GM21390 (cell line): ENCODE results near the gene RTRAF.

Source experiments
- ATAC-seq: cut with Tn5 transposase; IDR thresholded peaks from one replicate; pipeline ENCODE4 v1.9.1; 2021; ENCODE audit not compliant: unreplicated experiment

Gene RTRAF

GRCh38 chr14:52048641-52049204 lies 59.4 kb downstream of the RTRAF start:
- no peak for ATAC-seq

GRCh38 chr14:52049271-52049670 lies 59.9 kb downstream of the RTRAF start:
- ATAC-seq = no peak

GRCh38 chr14:52049721-52050588 lies 60.6 kb downstream of the RTRAF start:
- no peak for ATAC-seq

- ATAC-seq = no peak
Observed at GRCh38 chr14:52051251-52051650, 61.9 kb downstream of the RTRAF start.

- ATAC-seq = no peak
Observed at GRCh38 chr14:52051871-52052270, 62.5 kb downstream of the RTRAF start.

GRCh38 chr14:52052288-52052943 lies 63.1 kb downstream of the RTRAF start:
- ATAC-seq = no peak

- no peak for ATAC-seq
Observed at GRCh38 chr14:52053044-52053443, 63.7 kb downstream of the RTRAF start.

- ATAC-seq = no peak
Observed at GRCh38 chr14:52054678-52055077, 65.3 kb downstream of the RTRAF start.

- ATAC-seq = no peak
Observed at GRCh38 chr14:52055167-52055566, 65.8 kb downstream of the RTRAF start.

GRCh38 chr14:52058341-52058740 lies 69.0 kb downstream of the RTRAF start:
- no peak for ATAC-seq

GRCh38 chr14:52059649-52060048 lies 70.3 kb downstream of the RTRAF start:
- no peak for ATAC-seq

GRCh38 chr14:52060080-52060479 lies 70.7 kb downstream of the RTRAF start:
- ATAC-seq = no peak
